ENCODE measurements around the gene MED9.
A peak's percentile ranks its signal among the peaks of the same experiment; 100 is the strongest.
"Not testable (repeated sequence)": the region's sequence is repeated elsewhere in the genome, so short reads cannot be mapped to it uniquely, and the experiment has no call there.

MED9 gene

GRCh38 chr17:17456251-17456650, 20.5 kb upstream of the MED9 start:
- no peak for DNase-seq

- DNase-seq = no peak
Measured at GRCh38 chr17:17457680-17458079, 19.1 kb upstream of the MED9 start.

- DNase-seq = no peak
Measured at GRCh38 chr17:17460038-17460437, 16.8 kb upstream of the MED9 start.

GRCh38 chr17:17462048-17462824, 14.6 kb upstream of the MED9 start:
- DNase-seq = no peak

- DNase-seq = peak; percentile 25
Measured at GRCh38 chr17:17463821-17464220, 13.0 kb upstream of the MED9 start.

- DNase-seq = not testable (repeated sequence)
Measured at GRCh38 chr17:17465878-17466277, 10.9 kb upstream of the MED9 start.

- no peak for DNase-seq
Measured at GRCh38 chr17:17466511-17466910, 10.3 kb upstream of the MED9 start.

GRCh38 chr17:17467016-17467415, 9.8 kb upstream of the MED9 start:
- DNase-seq = peak; percentile 23

- DNase-seq = no peak
Measured at GRCh38 chr17:17467720-17468119, 9.1 kb upstream of the MED9 start.

- no peak for DNase-seq
Measured at GRCh38 chr17:17468217-17469010, 8.4 kb upstream of the MED9 start.

GRCh38 chr17:17469358-17469757, 7.4 kb upstream of the MED9 start:
- DNase-seq = no peak

GRCh38 chr17:17469996-17470395, 6.8 kb upstream of the MED9 start:
- DNase-seq = no peak

- no peak for DNase-seq
Measured at GRCh38 chr17:17472333-17472920, 4.4 kb upstream of the MED9 start.

- no peak for DNase-seq
Measured at GRCh38 chr17:17474341-17474740, 2.5 kb upstream of the MED9 start.

- DNase-seq = no peak
Measured at GRCh38 chr17:17479209-17479608, 2.4 kb downstream of the MED9 start.

GRCh38 chr17:17480593-17481148, 3.9 kb downstream of the MED9 start:
- DNase-seq = no peak

GRCh38 chr17:17481860-17482259, 5.1 kb downstream of the MED9 start:
- DNase-seq = no peak

- no peak for DNase-seq
Measured at GRCh38 chr17:17484451-17484899, 7.7 kb downstream of the MED9 start.

- no peak for DNase-seq
Measured at GRCh38 chr17:17485420-17485819, 8.6 kb downstream of the MED9 start.

- not testable (repeated sequence) for DNase-seq
Measured at GRCh38 chr17:17486416-17486815, 9.6 kb downstream of the MED9 start.

GRCh38 chr17:17487998-17488397, 11.2 kb downstream of the MED9 start:
- no peak for DNase-seq

- DNase-seq = no peak
Measured at GRCh38 chr17:17491031-17491471, 14.3 kb downstream of the MED9 start.

GRCh38 chr17:17491546-17491988, 14.8 kb downstream of the MED9 start:
- no peak for DNase-seq
